Immature natural killer cell (primary cell): ENCODE results near the gene AMBP. TPM values are rescaled to one million over a fixed set of nuclear protein-coding genes. Genes with fewer than 3 reads are reported as not detected.

Experiments used
- DNase-seq, 3 donors: peaks; one replicate each; pipeline ENCODE4 v3.0.0; 2022; ENCODE audit warnings: mixed read lengths in 1 of 3
- H3K27ac Mint-ChIP-seq, 6 donors: one replicate each; pipeline ENCODE4 v1.8.0; 2020; ENCODE audit warnings: mixed read lengths in 6 of 6, mild to moderate bottlenecking in 5 of 6, inconsistent platforms in 4 of 6, moderate library complexity in 3 of 6
- H3K27me3 Mint-ChIP-seq, 3 donors: one replicate each; pipeline ENCODE4 v1.8.0; 2020 to 2021; ENCODE audit warnings: low read depth in 3 of 3, mild to moderate bottlenecking in 3 of 3, mixed read lengths in 3 of 3, moderate library complexity in 3 of 3, inconsistent platforms in 1 of 3
- H3K36me3 Mint-ChIP-seq, 3 donors: one replicate each; pipeline ENCODE4 v1.8.0; 2020; ENCODE audit warnings: mixed read lengths in 3 of 3, inconsistent platforms in 2 of 3, mild to moderate bottlenecking in 2 of 3
- H3K4me1 Mint-ChIP-seq, 2 donors: one replicate each; pipeline ENCODE4 v1.8.0; 2020; ENCODE audit warnings: inconsistent platforms in 2 of 2, mild to moderate bottlenecking in 2 of 2, mixed read lengths in 2 of 2, moderate library complexity in 1 of 2
- H3K4me3 Mint-ChIP-seq, 5 donors: one replicate each; pipeline ENCODE4 v1.8.0; 2020; ENCODE audit warnings: mild to moderate bottlenecking in 5 of 5, mixed read lengths in 5 of 5, inconsistent platforms in 3 of 5, moderate library complexity in 3 of 5
- H3K9me3 Mint-ChIP-seq, 6 donors: one replicate each; pipeline ENCODE4 v1.8.0; 2020; ENCODE audit warnings: mild to moderate bottlenecking in 6 of 6, mixed read lengths in 6 of 6, inconsistent platforms in 4 of 6, moderate library complexity in 3 of 6
- polyA plus RNA-seq, 3 donors: library from polyadenylated mRNA; unstranded; fragments of 300-500 nt; fragmentation: Illumina TruSeq; gene quantifications; one replicate each; pipeline ENCODE4 v1.2.3, GENCODE V29; 2021

AMBP gene
- polyA plus RNA-seq, 3 donors from 2014 or later, result not detected

DNA sequence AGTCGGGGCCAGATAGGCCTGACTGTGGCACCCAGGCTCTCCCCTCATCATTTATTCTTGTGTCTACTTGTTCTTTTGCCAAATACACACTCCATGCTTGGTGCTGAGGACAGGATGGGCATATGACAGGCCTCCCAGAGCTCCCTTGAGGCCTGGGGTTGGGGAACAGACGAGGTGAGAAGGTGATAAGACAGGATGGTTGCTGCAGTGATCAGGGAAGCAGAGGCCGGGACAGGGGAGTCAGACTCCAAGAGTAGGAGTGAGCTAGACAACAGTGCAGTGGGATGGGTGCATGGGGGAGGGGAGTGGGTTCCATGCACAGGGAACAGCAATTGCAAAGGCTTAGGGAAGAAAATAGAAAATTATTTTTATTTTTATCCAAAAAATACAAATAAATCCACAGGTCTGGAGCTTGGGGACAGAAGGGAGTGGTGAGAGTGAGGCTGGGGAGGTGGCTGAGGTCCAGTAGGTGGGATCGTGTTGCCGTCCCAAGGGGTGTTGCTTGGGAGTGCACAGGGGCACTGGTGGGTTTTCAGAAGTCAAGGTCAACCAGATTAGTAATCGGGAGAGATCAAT, 3.4 kb upstream of the AMBP start:
- Mint-ChIP-seq H3K9me3 (no peaks in the 10 kb centered on the region), H3K4me1 (no peaks in the 10 kb centered on the region), H3K36me3 (no peaks in the 10 kb centered on the region), H3K27me3 (peaks cover 2 to 4% (median 2%) of the 10 kb centered on the region in 3 donors), H3K4me3 (no peak overlapping the region), H3K27ac (no peak overlapping the region)
- no peak for DNase-seq

DNA sequence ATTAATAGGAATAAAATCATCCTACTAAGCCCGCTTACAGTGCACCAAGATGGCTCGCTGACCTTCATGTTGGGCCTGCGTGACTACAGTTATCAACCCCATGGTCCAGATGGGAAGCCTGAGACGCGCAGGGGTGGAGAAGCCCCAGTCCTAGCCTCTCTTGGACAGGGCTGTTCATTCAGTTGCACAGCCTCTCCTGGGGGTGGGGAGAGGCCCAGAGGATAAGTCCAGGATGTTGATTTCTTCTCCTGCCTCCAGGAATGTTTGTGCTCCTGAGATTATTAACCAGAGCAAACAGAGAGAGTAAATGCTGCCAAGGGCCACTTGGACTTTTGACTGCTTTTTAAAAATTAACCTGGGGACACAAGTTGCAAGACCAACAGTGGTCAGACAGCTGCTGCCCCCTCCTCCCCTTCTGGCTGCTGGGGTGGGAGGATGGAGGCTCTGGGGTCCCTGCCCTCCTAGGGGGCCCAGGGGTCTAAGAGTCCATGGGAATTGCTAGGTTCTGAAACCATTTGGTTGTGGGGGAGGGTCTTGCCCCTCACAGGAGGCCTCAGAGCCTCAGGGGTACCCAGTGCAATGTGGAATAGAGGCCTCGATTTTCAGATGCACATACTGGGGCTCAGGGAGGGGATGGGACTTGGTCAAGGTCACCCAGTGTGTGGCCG, 2.8 kb upstream of the AMBP start:
- Mint-ChIP-seq H3K27ac (no peak overlapping the region), H3K27me3 (peaks cover 4% of the 10 kb centered on the region in 3 donors), H3K4me3 (no peak overlapping the region), H3K36me3 (no peaks in the 10 kb centered on the region), H3K4me1 (no peaks in the 10 kb centered on the region), H3K9me3 (no peaks in the 10 kb centered on the region)
- no peak for DNase-seq

DNA sequence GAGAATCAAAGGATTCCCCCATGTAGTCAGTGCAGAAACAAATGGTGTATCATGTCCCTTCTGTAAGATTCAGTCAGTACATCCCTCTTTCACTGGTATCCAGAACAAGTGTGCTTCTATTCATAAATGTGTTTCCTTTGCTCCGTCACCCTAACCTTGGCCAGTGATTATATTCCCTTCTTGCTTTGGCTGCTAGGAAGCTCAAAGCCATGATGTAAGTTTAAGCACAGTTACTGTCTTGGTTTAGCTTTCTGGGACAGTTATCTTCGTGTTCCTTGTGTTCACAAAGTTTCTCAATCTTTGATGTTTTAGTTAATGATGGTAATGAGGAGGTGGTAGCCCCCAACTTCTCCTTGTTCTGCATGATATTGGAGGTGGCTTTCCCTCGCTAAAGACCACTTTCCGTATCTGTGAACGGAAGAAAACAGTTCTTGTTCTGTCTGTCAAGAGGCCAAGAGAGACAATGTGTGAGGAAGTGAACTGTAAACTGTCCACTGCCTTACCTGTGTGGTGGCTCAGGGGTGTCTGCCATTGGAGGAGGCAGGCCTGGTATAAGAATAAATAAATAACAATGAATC, 2.2 kb upstream of the AMBP start:
- Mint-ChIP-seq H3K4me1 (no peaks in the 10 kb centered on the region), H3K4me3 (no peak overlapping the region), H3K27ac (no peak overlapping the region), H3K9me3 (no peaks in the 10 kb centered on the region), H3K27me3 (peaks cover 4 to 6% (median 6%) of the 10 kb centered on the region in 3 donors), H3K36me3 (no peaks in the 10 kb centered on the region)
- DNase-seq, result no peak

DNA sequence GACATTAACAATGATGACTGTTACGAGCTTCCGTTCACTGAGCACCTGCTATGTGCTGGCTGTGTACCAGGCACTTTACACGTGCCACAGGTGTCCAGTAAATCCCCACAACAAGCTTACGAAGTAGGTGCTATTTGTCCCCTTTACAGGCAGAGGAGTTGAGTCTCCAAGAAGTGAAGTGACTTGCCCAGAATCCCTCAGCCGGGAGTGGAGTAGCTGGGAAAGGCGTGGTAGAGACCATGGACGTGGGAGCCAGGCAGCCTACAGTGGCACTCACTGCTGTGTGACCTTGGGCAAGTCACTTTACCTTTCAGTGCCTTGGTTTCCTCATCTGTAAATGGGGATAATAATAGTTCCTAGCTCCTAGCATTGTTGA, 669 bp upstream of the AMBP start:
- Mint-ChIP-seq H3K4me1 (no peaks in the 10 kb centered on the region), H3K36me3 (no peaks in the 10 kb centered on the region), H3K27ac (no peak overlapping the region), H3K27me3 (peaks cover 6 to 7% (median 7%) of the 10 kb centered on the region in 3 donors), H3K4me3 (no peak overlapping the region), H3K9me3 (no peaks in the 10 kb centered on the region)
- DNase-seq, result no peak

DNA sequence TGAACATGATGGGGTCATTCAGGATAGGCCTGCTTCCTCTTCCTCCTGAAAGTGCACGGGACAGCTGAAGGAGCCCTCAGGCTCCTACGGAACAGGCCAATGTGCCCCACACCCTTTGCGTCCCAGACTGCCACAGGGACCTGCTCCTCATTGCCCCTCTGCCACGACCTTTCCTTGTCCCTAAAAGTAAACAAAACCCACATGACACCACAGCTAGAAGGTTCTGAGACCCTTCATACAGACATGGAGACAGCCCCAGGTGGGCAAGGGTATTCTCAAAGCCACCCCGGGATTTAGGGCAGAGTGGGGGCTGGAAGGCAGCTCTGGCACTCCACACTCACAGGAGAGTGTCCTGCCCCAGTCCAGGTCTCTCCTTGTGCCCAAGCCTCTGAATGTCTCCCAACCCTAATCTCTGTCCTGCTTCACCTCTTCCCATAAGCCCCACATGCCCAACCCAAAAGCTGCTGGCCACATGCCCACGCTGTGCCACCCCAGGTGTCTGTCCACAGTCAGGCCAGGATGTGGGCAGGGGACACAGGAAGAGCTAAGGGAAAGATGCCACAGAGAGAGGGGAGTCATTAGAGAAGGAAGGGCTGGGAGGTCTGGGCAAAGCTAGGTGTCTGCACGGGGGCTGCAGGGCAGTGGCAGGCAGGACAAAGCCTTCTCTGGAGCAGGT, 800 bp downstream of the AMBP start:
- no peak overlapping the region for H3K27ac Mint-ChIP-seq

DNA sequence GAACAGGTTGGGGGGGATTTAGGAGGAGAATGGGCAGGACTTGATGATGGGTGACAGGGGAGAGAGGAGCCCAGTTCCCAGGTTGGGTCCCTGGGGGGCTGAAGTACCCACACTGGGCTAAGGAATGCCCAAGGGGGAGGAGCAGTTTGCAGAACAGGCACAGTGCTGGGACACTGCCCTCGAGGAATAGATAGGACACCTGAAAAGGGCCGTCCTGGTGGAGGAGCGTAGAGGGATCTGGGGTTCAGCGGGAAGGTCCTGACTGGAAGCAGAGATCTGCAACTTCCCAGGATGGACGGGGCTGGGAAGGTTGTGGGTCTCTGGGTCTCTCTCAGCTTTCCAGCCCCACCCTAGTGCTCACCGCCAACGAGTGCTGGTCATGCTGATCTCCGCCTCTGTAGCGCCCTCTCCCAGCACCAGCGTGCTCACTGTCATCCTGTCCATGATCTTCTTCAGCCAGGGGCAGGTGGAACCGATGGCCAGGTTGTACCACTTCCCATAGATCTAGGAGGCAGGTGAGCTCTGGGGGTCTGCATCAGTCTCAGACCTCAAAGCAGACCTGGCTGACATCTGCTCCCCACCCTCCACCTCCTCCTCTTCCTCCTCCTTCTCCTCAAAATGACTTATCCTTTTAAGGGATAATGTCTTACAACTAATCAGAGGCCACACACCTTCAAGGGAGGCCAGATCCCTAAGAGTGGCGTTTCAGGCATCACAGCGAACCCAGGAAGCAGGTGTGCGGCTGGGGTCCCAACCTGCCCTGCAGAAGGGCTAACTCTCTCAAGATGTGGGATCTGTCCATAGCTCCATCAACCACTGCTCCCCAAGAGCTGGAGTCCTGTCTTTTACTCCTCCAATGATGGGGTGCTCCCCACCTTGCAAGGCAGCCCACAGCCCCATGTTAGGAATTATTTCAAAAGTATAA, 1.6 kb downstream of the AMBP start:
- no peaks in the 10 kb centered on the region for H3K4me1 Mint-ChIP-seq
- H3K27me3 Mint-ChIP-seq, result peaks cover 4 to 7% (median 7%) of the 10 kb centered on the region in 3 donors
- H3K36me3 Mint-ChIP-seq, result no peaks in the 10 kb centered on the region
- no peak overlapping the region for H3K27ac Mint-ChIP-seq
- no peaks in the 10 kb centered on the region for H3K9me3 Mint-ChIP-seq
- no peak overlapping the region for H3K4me3 Mint-ChIP-seq
- no peak for DNase-seq

More for the DNA sequence above, 800 bp downstream of the AMBP start:
- no peaks in the 10 kb centered on the region for H3K36me3 Mint-ChIP-seq
- H3K27me3 Mint-ChIP-seq, result peaks cover 6 to 7% (median 7%) of the 10 kb centered on the region in 3 donors
- no peaks in the 10 kb centered on the region for H3K9me3 Mint-ChIP-seq
- DNase-seq, result no peak
- no peak overlapping the region for H3K4me3 Mint-ChIP-seq
- no peaks in the 10 kb centered on the region for H3K4me1 Mint-ChIP-seq

DNA sequence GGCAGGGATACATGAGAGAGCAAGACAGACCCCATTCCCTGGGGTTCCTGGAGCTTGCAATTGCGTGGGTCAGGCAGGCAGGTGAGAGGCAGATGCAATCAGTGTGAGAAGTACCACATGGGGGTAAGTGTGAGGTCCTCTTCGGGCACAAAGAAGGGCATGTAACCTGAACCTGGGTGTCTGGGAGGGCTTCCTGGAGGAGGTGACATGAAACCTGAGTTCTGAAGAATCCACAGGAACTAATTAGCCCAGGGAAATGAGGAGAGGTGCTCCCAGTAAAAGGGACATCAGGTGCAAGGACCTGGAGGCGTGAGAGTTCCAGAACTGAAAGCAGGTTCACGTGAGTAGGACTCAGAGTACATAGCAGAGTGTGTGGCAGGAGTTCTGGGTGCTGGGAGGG, 2.5 kb downstream of the AMBP start:
- Mint-ChIP-seq H3K27me3 (peaks cover 4 to 7% (median 7%) of the 10 kb centered on the region in 3 donors), H3K4me3 (no peak overlapping the region), H3K27ac (no peak overlapping the region), H3K4me1 (no peaks in the 10 kb centered on the region), H3K36me3 (no peaks in the 10 kb centered on the region), H3K9me3 (no peaks in the 10 kb centered on the region)
- DNase-seq, result no peak

DNA sequence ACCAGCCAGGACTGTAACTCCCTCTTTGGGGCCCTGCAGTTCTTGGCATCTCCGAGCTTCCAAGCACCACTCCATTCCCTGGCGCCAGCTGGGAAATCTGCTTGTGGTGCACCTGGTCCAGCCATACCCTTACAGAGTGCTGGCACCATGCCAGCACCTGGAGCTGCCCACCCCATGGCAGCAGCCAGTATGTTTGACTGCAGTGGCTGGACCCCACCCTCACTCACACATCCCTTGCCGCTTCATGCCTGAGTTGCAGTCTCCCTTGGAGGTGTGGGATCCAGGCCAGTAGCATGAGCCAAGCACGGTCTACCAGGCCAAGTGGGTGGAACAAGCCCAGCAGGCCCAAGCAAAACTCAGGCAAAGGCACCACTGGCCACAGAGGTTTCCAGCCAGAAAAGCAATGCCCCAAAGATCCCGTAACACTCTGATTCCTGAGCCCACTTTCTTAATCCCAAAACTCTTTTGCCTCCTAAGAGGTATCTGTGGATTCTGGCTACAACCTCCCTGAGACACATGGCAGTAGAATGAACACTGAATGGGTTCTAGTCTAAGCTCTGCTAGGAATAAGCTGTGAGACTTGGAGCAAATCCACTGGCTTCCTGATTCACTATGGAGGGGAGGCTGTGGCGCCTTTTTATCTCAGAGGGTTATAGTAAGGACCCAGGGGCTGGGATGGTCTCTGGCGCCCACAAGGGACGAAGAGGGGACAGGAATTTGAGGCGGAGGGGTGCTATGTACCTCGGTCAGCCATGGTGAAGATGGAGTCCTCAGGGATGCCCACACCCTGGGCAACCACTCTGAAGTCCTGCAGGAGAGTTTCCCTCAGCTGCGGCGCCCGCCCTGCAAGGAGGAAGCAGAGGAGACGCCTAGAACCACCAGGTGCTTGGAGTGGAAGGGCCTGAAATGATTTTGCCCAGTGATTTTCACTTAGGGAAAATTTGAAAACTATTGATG, 5.6 kb downstream of the AMBP start:
- Mint-ChIP-seq H3K36me3 (no peaks in the 10 kb centered on the region), H3K4me3 (no peak overlapping the region), H3K4me1 (no peaks in the 10 kb centered on the region), H3K27me3 (peaks cover 4 to 7% (median 5%) of the 10 kb centered on the region in 3 donors), H3K27ac (no peak overlapping the region), H3K9me3 (no peaks in the 10 kb centered on the region)
- DNase-seq, result no peak

DNA sequence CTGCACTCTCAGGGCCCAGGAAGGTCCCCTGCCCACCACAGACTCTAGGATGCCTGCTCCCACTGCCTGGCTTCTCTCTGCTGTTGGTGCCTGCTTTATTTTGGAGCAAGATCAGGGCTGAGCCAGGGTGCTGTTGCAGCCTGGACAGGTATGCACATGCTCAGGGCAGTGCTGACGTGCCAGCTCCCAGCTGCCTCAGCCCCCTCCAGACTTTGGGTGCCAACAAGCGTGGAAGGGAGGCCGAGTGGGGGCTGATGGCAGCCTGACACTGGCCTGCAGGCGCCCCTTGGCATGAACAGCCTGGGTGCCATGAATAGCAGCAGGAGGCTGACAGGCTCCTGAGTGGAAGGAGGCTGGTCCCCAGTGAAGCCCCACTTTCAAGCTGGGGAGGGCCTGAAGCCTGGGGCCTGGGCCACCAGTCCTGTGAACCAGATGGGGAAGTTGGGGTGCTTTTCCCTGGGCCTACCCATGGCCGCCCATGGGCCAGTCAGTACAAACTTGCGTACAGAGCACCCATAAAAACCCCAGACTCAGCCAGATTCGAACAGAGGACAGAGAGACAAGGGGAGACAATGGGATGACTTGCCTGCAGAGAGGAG, 6.8 kb downstream of the AMBP start:
- Mint-ChIP-seq H3K4me1 (no peaks in the 10 kb centered on the region), H3K9me3 (no peaks in the 10 kb centered on the region), H3K36me3 (no peaks in the 10 kb centered on the region), H3K4me3 (no peak overlapping the region), H3K27ac (no peak overlapping the region), H3K27me3 (peaks cover 3 to 9% (median 4%) of the 10 kb centered on the region in 3 donors)
- no peak for DNase-seq

DNA sequence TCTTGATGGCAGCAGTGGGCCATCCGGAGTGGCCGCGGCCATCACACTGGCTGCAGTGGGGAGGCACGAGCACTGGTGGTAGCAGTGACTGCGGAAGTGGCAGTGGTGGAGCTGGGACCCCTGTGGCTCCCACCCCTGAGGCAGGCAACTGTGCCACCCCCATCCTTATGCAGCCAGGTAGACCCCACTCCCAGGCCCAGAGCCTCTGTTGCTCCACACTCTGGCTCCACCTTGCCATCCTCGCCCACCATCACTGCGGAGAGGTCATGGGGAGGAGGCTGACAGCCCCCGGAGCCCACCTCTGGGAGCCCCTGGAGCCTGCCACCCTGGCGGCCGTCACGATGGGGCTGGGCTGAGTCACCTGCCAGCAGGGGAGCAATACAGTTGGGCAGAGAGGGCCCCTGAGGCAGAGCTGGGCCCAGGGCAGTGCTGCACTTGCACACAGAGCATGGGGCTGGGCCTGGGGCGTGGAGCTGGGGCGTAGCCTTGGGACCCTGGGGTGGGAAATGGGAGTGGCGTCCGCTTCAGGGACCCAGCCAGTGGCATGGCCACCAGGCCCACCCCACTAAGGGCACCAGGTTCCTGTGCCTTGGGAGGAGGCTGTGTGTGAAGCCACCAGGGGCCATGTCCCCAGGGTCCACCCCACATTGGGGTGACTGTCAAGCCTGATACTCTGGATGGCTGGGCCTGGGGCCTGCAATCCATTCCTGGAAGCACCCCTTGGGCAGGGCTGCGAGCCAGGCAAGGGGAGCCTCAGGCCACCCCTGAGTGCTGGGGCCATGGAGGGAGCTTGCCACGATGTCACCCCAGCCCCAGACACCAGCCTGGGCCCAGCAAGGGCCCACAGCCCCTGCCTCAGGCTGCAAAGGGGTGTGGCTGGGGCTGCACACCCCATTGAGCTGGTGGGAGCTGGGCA, 7.7 kb downstream of the AMBP start:
- Mint-ChIP-seq H3K27ac (no peak overlapping the region), H3K36me3 (no peaks in the 10 kb centered on the region), H3K4me3 (no peak overlapping the region), H3K27me3 (peaks cover 2 to 15% (median 3%) of the 10 kb centered on the region in 3 donors), H3K9me3 (no peaks in the 10 kb centered on the region), H3K4me1 (no peaks in the 10 kb centered on the region)
- DNase-seq, result no peak

DNA sequence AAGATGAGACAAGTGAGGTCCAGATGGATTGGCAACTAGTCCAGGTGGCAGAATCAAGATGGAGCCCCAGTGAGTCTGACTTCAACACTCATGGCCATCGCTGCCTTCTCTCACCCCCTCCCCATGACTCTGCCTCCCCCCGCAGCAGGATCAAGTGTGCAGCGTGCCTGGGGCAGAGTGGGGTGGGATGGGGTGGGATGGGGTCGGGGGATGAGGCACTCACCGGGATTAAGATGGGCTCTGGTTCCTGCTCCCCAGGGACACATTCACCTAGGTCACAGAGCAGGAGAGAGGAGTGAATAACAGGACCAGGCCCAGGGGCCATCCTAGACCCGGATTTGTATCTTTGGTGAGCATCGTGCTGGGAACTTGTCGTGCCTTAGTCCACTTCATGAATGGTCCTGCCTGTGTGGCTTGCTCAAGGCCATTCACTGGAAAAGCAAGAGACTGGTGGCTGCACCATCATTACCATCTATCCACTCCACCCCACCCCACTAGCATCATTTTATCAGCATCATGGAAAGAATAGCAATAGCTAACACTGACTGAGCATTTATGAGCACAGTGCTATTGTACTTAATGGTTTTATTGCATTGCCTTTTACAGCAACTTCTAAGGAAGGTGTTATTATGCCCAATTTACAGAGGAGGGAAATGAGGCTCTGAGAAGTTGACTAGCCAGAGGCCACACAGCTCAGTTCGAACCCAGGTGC, 8.5 kb downstream of the AMBP start:
- no peak overlapping the region for H3K27ac Mint-ChIP-seq
- no peaks in the 10 kb centered on the region for H3K9me3 Mint-ChIP-seq
- H3K27me3 Mint-ChIP-seq, result peaks cover 2 to 12% (median 3%) of the 10 kb centered on the region in 3 donors
- H3K4me1 Mint-ChIP-seq, result no peaks in the 10 kb centered on the region
- no peak for DNase-seq
- no peaks in the 10 kb centered on the region for H3K36me3 Mint-ChIP-seq
- no peak overlapping the region for H3K4me3 Mint-ChIP-seq
